H9 (cell line): Measurements from ENCODE around the gene RILPL2. TPM values are rescaled to one million over a fixed set of nuclear protein-coding genes. Genes with fewer than 3 reads are reported as not detected.

Source experiments
- DNase-seq: peaks from one replicate; pipeline ENCODE4 v3.0.0-alpha.2; 2017
- H2AFZ ChIP-seq: one replicate; pipeline ENCODE4 v1.6.1; 2013; ENCODE audit warnings: mild to moderate bottlenecking, low read length, control low read depth, moderate library complexity
- H2AK5ac ChIP-seq: 2 replicates; pipeline ENCODE4 v1.6.1; 2013; ENCODE audit warnings: low read length, control low read depth, mixed read lengths; ENCODE audit not compliant: insufficient read length
- H2BK120ac ChIP-seq: one replicate; pipeline ENCODE4 v1.6.1; 2013; ENCODE audit warnings: low read depth, mild to moderate bottlenecking, low read length, control low read depth, inconsistent platforms; ENCODE audit not compliant: poor library complexity, severe bottlenecking
- H2BK12ac ChIP-seq: 2 replicates; pipeline ENCODE4 v1.6.1; 2013; ENCODE audit warnings: low read length, control low read depth, mixed read lengths, low read depth; ENCODE audit not compliant: insufficient read length
- H2BK15ac ChIP-seq: 2 replicates; pipeline ENCODE4 v1.6.1; 2013; ENCODE audit warnings: low read depth, low read length, control low read depth
- H2BK20ac ChIP-seq: one replicate; pipeline ENCODE4 v1.6.1; 2013; ENCODE audit warnings: low read depth, mild to moderate bottlenecking, low read length, control low read depth, inconsistent platforms; ENCODE audit not compliant: poor library complexity, severe bottlenecking
- H2BK5ac ChIP-seq: 2 replicates; pipeline ENCODE4 v1.6.1; 2013; ENCODE audit warnings: low read length, control low read depth, mixed read lengths; ENCODE audit not compliant: insufficient read length
- H3K14ac ChIP-seq: 2 replicates; pipeline ENCODE4 v1.6.1; 2013; ENCODE audit warnings: low read length, control low read depth; ENCODE audit not compliant: insufficient read depth
- H3K18ac ChIP-seq: 2 replicates; pipeline ENCODE4 v1.6.1; 2013; ENCODE audit warnings: low read depth, mild to moderate bottlenecking, mixed read lengths, low read length, control low read depth; ENCODE audit not compliant: insufficient read length
- H3K23ac ChIP-seq: 2 replicates; pipeline ENCODE4 v1.6.1; 2013; ENCODE audit warnings: low read length, control low read depth, mixed read lengths, low read depth; ENCODE audit not compliant: insufficient read length
- H3K23me2 ChIP-seq: 2 replicates; pipeline ENCODE4 v1.6.1; 2013; ENCODE audit warnings: low read depth, mild to moderate bottlenecking, mixed read lengths, low read length, control low read depth; ENCODE audit not compliant: insufficient read length, poor library complexity, severe bottlenecking
- H3K27ac ChIP-seq: 2 replicates; pipeline ENCODE4 v1.5.1; 2013; ENCODE audit warnings: low read length, control low read depth, mixed read lengths, low read depth; ENCODE audit not compliant: insufficient read length
- H3K27me3 ChIP-seq: 2 replicates; pipeline ENCODE4 v1.6.1; 2013; ENCODE audit warnings: low read length, control low read depth, inconsistent platforms; ENCODE audit not compliant: insufficient read depth
- H3K4ac ChIP-seq: 2 replicates; pipeline ENCODE4 v1.6.1; 2013; ENCODE audit warnings: low read depth, mild to moderate bottlenecking, control low read depth, inconsistent platforms, low read length, moderate library complexity
- H3K4me1 ChIP-seq: 2 replicates; pipeline ENCODE4 v1.6.1; 2013; ENCODE audit warnings: low read length, control low read depth, inconsistent platforms; ENCODE audit not compliant: insufficient read depth
- H3K4me2 ChIP-seq: 2 replicates; pipeline ENCODE4 v1.6.1; 2013; ENCODE audit warnings: low read length, control low read depth, mixed read lengths; ENCODE audit not compliant: insufficient read length, insufficient read depth
- H3K56ac ChIP-seq: 2 replicates; pipeline ENCODE4 v1.6.1; 2013; ENCODE audit warnings: low read depth, mild to moderate bottlenecking, mixed read lengths, low read length, control low read depth; ENCODE audit not compliant: insufficient read length
- H3K79me1 ChIP-seq: 2 replicates; pipeline ENCODE4 v1.6.1; 2013; ENCODE audit warnings: low read depth, mild to moderate bottlenecking, moderate library complexity, low read length, control low read depth, inconsistent platforms; ENCODE audit not compliant: insufficient read depth, poor library complexity, severe bottlenecking
- H3K79me2 ChIP-seq: 2 replicates; pipeline ENCODE4 v1.6.1; 2013; ENCODE audit warnings: low read length, control low read depth, inconsistent platforms; ENCODE audit not compliant: insufficient read depth
- H3K9ac ChIP-seq: 2 replicates; pipeline ENCODE4 v1.6.1; 2013; ENCODE audit warnings: low read length, control low read depth, mixed read lengths; ENCODE audit not compliant: insufficient read length; ENCODE audit errors: extremely low read depth
- H3K9me3 ChIP-seq: one replicate; pipeline ENCODE4 v1.6.1; 2013; ENCODE audit warnings: low read depth, low read length, inconsistent platforms; ENCODE audit not compliant: control insufficient read depth
- H3T11ph ChIP-seq: one replicate; pipeline ENCODE4 v1.6.1; 2013; ENCODE audit warnings: mild to moderate bottlenecking, low read length, control low read depth, inconsistent platforms
- H4K20me1 ChIP-seq: one replicate; pipeline ENCODE4 v1.6.1; 2013; ENCODE audit not compliant: control insufficient read depth, insufficient read length, insufficient read depth
- H4K5ac ChIP-seq: 2 replicates; pipeline ENCODE4 v1.6.1; 2013; ENCODE audit warnings: low read depth, mild to moderate bottlenecking, mixed read lengths, low read length, control low read depth; ENCODE audit not compliant: insufficient read length
- H4K8ac ChIP-seq: replicated peaks from 2 replicates; pipeline ENCODE4 v1.6.1; 2013; ENCODE audit warnings: low read length, control low read depth, mixed read lengths, low read depth; ENCODE audit not compliant: insufficient read length
- H4K91ac ChIP-seq: 2 replicates; pipeline ENCODE4 v1.6.1; 2013; ENCODE audit warnings: low read depth, mild to moderate bottlenecking, moderate library complexity, mixed read lengths, low read length, control low read depth; ENCODE audit not compliant: insufficient read length
- H3K27ac Mint-ChIP-seq, 3 experiments: 2 replicates in 2 of 3; 3 replicates in 1 of 3; pipeline ENCODE4 v1.8.0; 2020 to 2021; ENCODE audit warnings: mixed read lengths in 3 of 3, mild to moderate bottlenecking in 1 of 3, moderate library complexity in 1 of 3
- H3K27me3 Mint-ChIP-seq: 2 replicates; pipeline ENCODE4 v1.8.0; 2021; ENCODE audit warnings: low read depth, mild to moderate bottlenecking, moderate library complexity, mixed read lengths
- H3K36me3 Mint-ChIP-seq, 3 experiments: 2 replicates in 2 of 3; 3 replicates in 1 of 3; pipeline ENCODE4 v1.8.0; 2020 to 2021; ENCODE audit warnings: low read depth in 3 of 3, mixed read lengths in 3 of 3; ENCODE audit not compliant: insufficient read depth in 1 of 3
- H3K4me1 Mint-ChIP-seq, 2 experiments: 2 replicates each; pipeline ENCODE4 v1.8.0; 2020; ENCODE audit warnings: mixed read lengths in 2 of 2
- H3K4me3 Mint-ChIP-seq, 2 experiments: 2 replicates in 1 of 2; 3 replicates in 1 of 2; pipeline ENCODE4 v1.8.0; 2020 to 2021; ENCODE audit warnings: mild to moderate bottlenecking in 2 of 2, mixed read lengths in 2 of 2, moderate library complexity in 1 of 2
- H3K9me3 Mint-ChIP-seq, 2 experiments: 2 replicates in 1 of 2; 3 replicates in 1 of 2; pipeline ENCODE4 v1.8.0; 2020; ENCODE audit warnings: mild to moderate bottlenecking in 2 of 2, mixed read lengths in 2 of 2, moderate library complexity in 1 of 2
- CTCF ChIP-seq: fragments of 200-600 bp; sonication (generic); conservative IDR thresholded peaks from 3 replicates; pipeline ENCODE4 v1.8.0; 2021; ENCODE audit warnings: antibody characterized with exemption, mild to moderate bottlenecking
- WGBS: extraction: QIAGEN DNeasy Blood & Tissue Kit; methylation state at CpG from one replicate; pipeline ENCODE4 v1.1.7; 2013; ENCODE audit warnings: missing lambda C conversion rate, low lambda C conversion rate, mixed read lengths; ENCODE audit not compliant: insufficient read length; ENCODE audit errors: extremely low coverage; 5-methylcytosine and 5-hydroxymethylcytosine counted together
- total RNA-seq: library from RNA; stranded (reverse); gene quantifications from 2 replicates; pipeline ENCODE4 v1.2.1, GENCODE V29; 2021

Gene RILPL2
- total RNA-seq, 1 experiment from 2014 or later: 1.4 TPM

GRCh38 chr12:123442774-123443173 is 6.3 kb upstream of the RILPL2 start:
- no peak for DNase-seq
- WGBS: no CpG with 5 or more reads among the region's 4 CpGs
- Histone ChIP-seq H4K5ac (no peak overlapping the region), H3K23ac (no peak overlapping the region), H3K4ac (no peak overlapping the region), H2BK120ac (no peak overlapping the region), H3K79me2 (no peaks in the 10 kb centered on the region), H4K8ac (no peak overlapping the region), H3K9ac (no peak overlapping the region), H3K4me1 (no peaks in the 10 kb centered on the region), H3T11ph (no peak overlapping the region), H3K79me1 (no peaks in the 10 kb centered on the region), H3K9me3 (no peaks in the 10 kb centered on the region), H4K91ac (no peak overlapping the region), H2BK12ac (no peak overlapping the region), H2AFZ (no peak overlapping the region), H2BK15ac (no peak overlapping the region), H3K4me2 (no peak overlapping the region), H2BK20ac (no peak overlapping the region), H2BK5ac (no peak overlapping the region), H3K27me3 (no peaks in the 10 kb centered on the region; the same call in 1 of the 2 replicates), H3K23me2 (no peaks in the 10 kb centered on the region), H4K20me1 (no peaks in the 10 kb centered on the region), H3K27ac (no peak overlapping the region), H3K56ac (no peak overlapping the region), H2AK5ac (no peak overlapping the region), H3K18ac (no peak overlapping the region), H3K14ac (no peak overlapping the region)
- Mint-ChIP-seq H3K27me3 (peaks cover 28% of the 10 kb centered on the region), H3K27ac (no peak overlapping the region), H3K36me3 (no peaks in the 10 kb centered on the region), H3K4me1 (peaks cover 6 to 10% of the 10 kb centered on the region in 2 experiments), H3K4me3 (no peak overlapping the region), H3K9me3 (no peaks in the 10 kb centered on the region)
- no peak for TF ChIP-seq CTCF
